GM12872 (cell line): Measurements from ENCODE around the gene HARS1.

Source experiments
- CTCF ChIP-seq: IDR thresholded peaks from 3 replicates; pipeline ENCODE4 v1.5.1; 2011; ENCODE audit warnings: low read depth, mild to moderate bottlenecking, low read length, moderate library complexity; ENCODE audit not compliant: insufficient read depth

Gene HARS1

GRCh38 chr5:140713562-140714094 lies 22.5 kb upstream of the HARS1 start:
- no peak for TF ChIP-seq CTCF

DNA sequence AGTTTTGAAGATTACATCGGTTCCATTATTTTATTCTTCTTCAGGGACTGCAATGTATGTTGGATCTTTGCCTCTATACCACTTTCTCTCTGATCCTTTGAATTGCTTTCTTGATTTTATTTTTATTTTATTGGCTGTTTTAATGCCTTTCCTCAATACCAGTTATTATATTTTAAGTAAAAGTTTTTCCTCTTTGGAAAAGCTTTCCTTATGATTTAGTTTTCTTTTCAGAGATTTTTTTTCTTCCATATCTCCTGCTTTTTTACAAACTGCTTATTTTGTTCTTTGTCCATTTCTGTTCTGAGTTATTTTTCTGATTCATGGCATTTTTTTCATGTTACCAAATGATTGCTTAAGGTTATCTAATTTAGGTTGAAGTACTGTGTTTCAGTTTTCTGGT lies 20.6 kb upstream of the HARS1 start:
- TF ChIP-seq CTCF = no peak

GRCh38 chr5:140710899-140711552 lies 19.9 kb upstream of the HARS1 start:
- TF ChIP-seq CTCF = no peak

GRCh38 chr5:140707812-140708211 lies 16.6 kb upstream of the HARS1 start:
- TF ChIP-seq CTCF = no peak

DNA sequence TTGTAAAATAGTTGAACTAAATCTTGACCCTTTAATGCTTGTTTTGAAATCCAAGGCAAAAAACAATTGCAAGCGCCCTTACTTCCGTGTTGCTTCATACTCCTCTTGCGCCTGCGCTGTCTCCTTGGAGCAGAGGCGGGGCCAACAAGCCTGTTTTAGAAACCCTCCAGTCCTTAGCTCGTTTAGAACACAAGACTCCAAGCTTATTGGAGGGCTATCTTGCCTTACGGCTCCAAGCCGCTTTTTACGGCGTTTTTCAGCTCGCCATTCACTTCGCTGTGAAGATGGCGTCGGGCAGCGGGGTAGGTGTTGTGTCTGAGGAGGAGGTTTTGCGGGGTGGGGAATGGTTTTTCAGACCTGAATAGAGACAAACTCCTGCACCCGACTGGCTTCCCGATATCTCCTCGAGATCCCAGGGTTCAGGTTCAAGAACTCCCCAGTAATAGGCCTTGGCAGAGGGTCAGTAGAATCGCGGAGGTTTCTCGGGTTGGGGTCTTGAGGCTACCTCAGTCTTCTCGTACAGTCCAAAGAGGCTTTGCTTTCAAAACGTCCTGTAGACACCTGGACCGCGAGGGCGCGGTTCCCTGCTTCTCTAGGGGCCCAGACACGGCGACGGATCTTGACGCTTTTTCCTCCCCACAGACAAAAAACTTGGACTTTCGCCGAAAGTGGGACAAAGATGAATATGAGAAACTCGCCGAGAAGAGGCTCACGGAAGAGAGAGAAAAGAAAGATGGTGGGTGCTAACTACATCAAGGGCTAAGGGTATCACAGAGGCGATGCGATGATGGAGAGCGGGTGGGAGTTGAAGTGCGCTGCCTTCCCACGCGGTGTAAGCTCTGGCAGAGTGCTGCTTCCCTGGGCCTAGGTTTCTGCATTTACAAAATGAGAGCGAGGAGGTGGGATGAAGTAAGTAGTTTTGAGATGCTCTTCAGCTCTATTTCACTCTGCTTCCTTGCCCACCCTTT lies 9.3 kb upstream of the HARS1 start, which contains the start of gene ZMAT2:
Gene ZMAT2 (plus strand): TSS at position 271 of the 968 bp plus-strand sequence. CDS start 14 bp downstream, at position 285.
- TF ChIP-seq CTCF = no peak

GRCh38 chr5:140696891-140697492 lies 5.8 kb upstream of the HARS1 start:
- no peak for TF ChIP-seq CTCF

DNA sequence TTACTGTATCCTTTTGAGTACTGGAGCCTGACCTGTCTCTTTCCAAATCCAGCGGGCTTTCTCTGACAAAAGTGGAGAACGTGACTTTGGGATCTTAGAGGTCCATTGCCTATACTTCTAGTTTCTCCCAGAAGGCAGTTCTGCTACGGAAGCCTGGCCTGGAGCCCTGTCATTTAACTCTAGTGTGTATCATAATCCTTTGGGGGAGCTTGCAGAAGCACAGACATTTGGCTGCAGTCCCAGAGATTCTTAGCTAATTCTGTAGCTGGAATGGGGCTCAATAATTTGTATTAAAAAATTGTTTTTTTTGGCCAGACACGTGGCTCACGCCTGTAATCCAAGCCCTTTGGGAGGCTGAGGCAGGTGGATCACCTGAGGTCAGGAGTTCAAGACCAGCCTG lies 3.1 kb upstream of the HARS1 start:
- no peak for TF ChIP-seq CTCF
